Liver (tissue), 9 donors: ENCODE data around the gene PATJ. TPM values are rescaled to one million over a fixed set of nuclear protein-coding genes. Genes with fewer than 3 reads are reported as not detected.

Source experiments
- DNase-seq: peaks from one replicate; pipeline ENCODE4 v3.0.0-alpha.2; 2017; ENCODE audit warnings: low spot score
- H3K27ac ChIP-seq, 2 donors: one replicate each; pipeline ENCODE4 v1.7.0; 2013; ENCODE audit warnings: inconsistent platforms in 2 of 2, low read length in 2 of 2, control low read depth in 1 of 2, low read depth in 1 of 2, mild to moderate bottlenecking in 1 of 2
- H3K27me3 ChIP-seq, 4 donors: one replicate each; pipeline versions ENCODE4 v1.6.1 to v1.7.0; 2013; ENCODE audit warnings: low read length in 3 of 4, inconsistent platforms in 1 of 4, mild to moderate bottlenecking in 1 of 4, moderate library complexity in 1 of 4; ENCODE audit not compliant: control insufficient read depth in 4 of 4, insufficient read depth in 4 of 4
- H3K36me3 ChIP-seq, 4 donors: one replicate each; pipeline versions ENCODE4 v1.6.1 to v1.7.0; 2013; ENCODE audit warnings: low read length in 3 of 4, mild to moderate bottlenecking in 3 of 4, low read depth in 1 of 4, moderate library complexity in 1 of 4; ENCODE audit not compliant: control insufficient read depth in 4 of 4, insufficient read depth in 3 of 4
- H3K4me1 ChIP-seq, 4 donors: one replicate each; pipeline versions ENCODE4 v1.6.1 to v1.7.0; 2013; ENCODE audit warnings: low read length in 3 of 4, mild to moderate bottlenecking in 3 of 4, moderate library complexity in 1 of 4; ENCODE audit not compliant: control insufficient read depth in 4 of 4, insufficient read depth in 4 of 4
- H3K4me3 ChIP-seq, 3 donors: one replicate each; pipeline versions ENCODE4 v1.6.1 to v1.7.0; 2013; ENCODE audit warnings: low read length in 3 of 3, control low read depth in 1 of 3, low read depth in 1 of 3, mild to moderate bottlenecking in 1 of 3
- H3K9ac ChIP-seq, 2 donors: one replicate each; pipeline ENCODE4 v1.7.0; 2013; ENCODE audit warnings: low read length in 2 of 2, mild to moderate bottlenecking in 2 of 2, moderate library complexity in 2 of 2, control low read depth in 1 of 2, low read depth in 1 of 2
- H3K9me3 ChIP-seq, 4 donors: one replicate each; pipeline versions ENCODE4 v1.6.1 to v1.7.0; 2013; ENCODE audit warnings: low read length in 3 of 4; ENCODE audit not compliant: control insufficient read depth in 4 of 4
- EGR1 ChIP-seq, 2 donors: IDR thresholded peaks; 2 replicates each; pipeline ENCODE4 v1.6.1; 2016 to 2018; ENCODE audit warnings: antibody characterized with exemption in 2 of 2, low read depth in 2 of 2
- FOXA1 ChIP-seq: IDR thresholded peaks from 2 replicates; pipeline ENCODE4 v1.6.1; 2016; ENCODE audit warnings: antibody characterized with exemption
- FOXA2 ChIP-seq: IDR thresholded peaks from 2 replicates; pipeline ENCODE4 v1.6.1; 2016; ENCODE audit warnings: antibody characterized with exemption
- GABPA ChIP-seq, 2 donors: IDR thresholded peaks in 1 of 2; conservative IDR thresholded peaks in 1 of 2; 2 replicates each; pipeline ENCODE4 v1.6.1; 2016; ENCODE audit warnings: antibody characterized with exemption in 2 of 2, mild to moderate bottlenecking in 1 of 2, moderate library complexity in 1 of 2
- HNF4A ChIP-seq, 2 donors: conservative IDR thresholded peaks; 2 replicates each; pipeline ENCODE4 v1.6.1; 2016; ENCODE audit warnings: antibody characterized with exemption in 2 of 2, mild to moderate bottlenecking in 2 of 2
- HNF4G ChIP-seq: IDR thresholded peaks from 2 replicates; pipeline ENCODE4 v1.6.1; 2016; ENCODE audit warnings: antibody characterized with exemption
- JUND ChIP-seq, 2 donors: IDR thresholded peaks; 2 replicates each; pipeline ENCODE4 v1.6.1; 2016; ENCODE audit warnings: antibody characterized with exemption in 2 of 2
- NR2F2 ChIP-seq: IDR thresholded peaks from 2 replicates; pipeline ENCODE4 v1.6.1; 2016; ENCODE audit warnings: antibody characterized with exemption
- RAD21 ChIP-seq, 2 donors: IDR thresholded peaks; 2 replicates each; pipeline ENCODE4 v1.6.1; 2016; ENCODE audit warnings: antibody characterized with exemption in 2 of 2, mild to moderate bottlenecking in 2 of 2
- RXRA ChIP-seq, 2 donors: IDR thresholded peaks; 2 replicates each; pipeline ENCODE4 v1.6.1; 2017 to 2018; ENCODE audit warnings: antibody characterized with exemption in 2 of 2, mild to moderate bottlenecking in 1 of 2
- SP1 ChIP-seq: IDR thresholded peaks from 2 replicates; pipeline ENCODE4 v1.6.1; 2018; ENCODE audit warnings: antibody characterized with exemption, mild to moderate bottlenecking
- TAF1 ChIP-seq: conservative IDR thresholded peaks from 2 replicates; pipeline ENCODE4 v1.6.1; 2016; ENCODE audit warnings: antibody characterized with exemption, mild to moderate bottlenecking
- YY1 ChIP-seq: IDR thresholded peaks from 2 replicates; pipeline ENCODE4 v1.6.1; 2016; ENCODE audit warnings: antibody characterized with exemption, mild to moderate bottlenecking
- WGBS: extraction: QIAGEN DNeasy Blood & Tissue Kit; methylation state at CpG from one replicate; pipeline ENCODE4 v1.1.7; 2013; 5-methylcytosine and 5-hydroxymethylcytosine counted together
- polyA plus RNA-seq, 2 donors: library from polyadenylated mRNA; stranded (reverse) in 1 of 2; unstranded in 1 of 2; fragments of 200-250 nt in 1 of 2; fragments of >200 nt in 1 of 2; fragmentation: Nextera tagmentation in 1 of 2; extraction: Ambion mirVana in 1 of 2; gene quantifications; one replicate each; pipeline versions ENCODE4 v1.2.1 to v1.2.3, GENCODE V29; 2013 to 2015
- total RNA-seq, 2 donors: library from RNA; depleted of rRNA; stranded (reverse); fragments of >200 nt; gene quantifications; one replicate each; pipeline ENCODE4 v1.2.3, GENCODE V29; 2014
- TF ChIP-seq, protein P1 (sequence below): IDR thresholded peaks from 2 replicates; pipeline ENCODE4 v1.6.1; 2016; ENCODE audit warnings: antibody characterized with exemption
- TF ChIP-seq, protein P2 (sequence below): IDR thresholded peaks from 2 replicates; pipeline ENCODE4 v1.6.1; 2016; ENCODE audit warnings: antibody characterized with exemption
- TF ChIP-seq, protein P3 (sequence below): IDR thresholded peaks from 2 replicates; pipeline ENCODE4 v1.6.1; 2016; ENCODE audit warnings: antibody characterized with exemption, mild to moderate bottlenecking
- TF ChIP-seq, protein P4 (sequence below): IDR thresholded peaks from 2 replicates; pipeline ENCODE4 v1.6.1; 2016; ENCODE audit warnings: antibody characterized with exemption
- TF ChIP-seq, protein P5 (sequence below): fragments of 150-350 bp; IDR thresholded peaks from 2 replicates; pipeline ENCODE4 v1.5.1; 2017; ENCODE audit warnings: improper control_type of control experiment, low read depth, low read length; ENCODE audit not compliant: missing input control
- donor health status: healthy.
- donor health status: healthy.
- donor health status: healthy.
- donor health status: healthy.
- donor health status: healthy.

PATJ gene
- total and polyA plus RNA-seq, 4 donors, result 5.7 to 29.8 (median 9.0) TPM

DNA sequence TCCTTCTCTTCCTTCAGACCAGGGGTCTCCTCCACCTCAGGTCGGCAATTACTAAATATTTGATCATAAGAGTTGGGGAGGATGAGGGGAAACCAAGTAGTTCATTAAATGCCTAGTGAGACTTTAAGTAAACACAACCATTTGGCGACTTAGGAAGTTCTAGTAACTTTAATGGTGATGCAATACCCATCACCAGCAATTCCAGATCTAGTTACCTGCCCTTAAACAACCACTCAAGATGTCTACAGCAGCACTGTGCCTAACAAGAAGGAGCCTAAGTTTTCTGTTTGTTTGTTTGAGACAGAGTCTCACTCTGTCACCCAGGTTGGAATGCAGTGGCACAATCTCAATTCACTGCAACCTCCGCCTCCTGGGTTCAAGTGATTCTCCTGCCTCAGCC, 395.7 kb downstream of the PATJ start:
- WGBS, result 90% methylated on average over 3 of the region's 3 CpGs
- H3K4me1 ChIP-seq, result no peaks in the 10 kb centered on the region
- no peak overlapping the region for H3K4me3 ChIP-seq
- no peak for TF ChIP-seq JUND (IDR thresholded peaks at IDR 0.05)
- TF ChIP-seq NR2F2, result no peak
- no peak for TF ChIP-seq TAF1
- TF ChIP-seq, protein P1, sequence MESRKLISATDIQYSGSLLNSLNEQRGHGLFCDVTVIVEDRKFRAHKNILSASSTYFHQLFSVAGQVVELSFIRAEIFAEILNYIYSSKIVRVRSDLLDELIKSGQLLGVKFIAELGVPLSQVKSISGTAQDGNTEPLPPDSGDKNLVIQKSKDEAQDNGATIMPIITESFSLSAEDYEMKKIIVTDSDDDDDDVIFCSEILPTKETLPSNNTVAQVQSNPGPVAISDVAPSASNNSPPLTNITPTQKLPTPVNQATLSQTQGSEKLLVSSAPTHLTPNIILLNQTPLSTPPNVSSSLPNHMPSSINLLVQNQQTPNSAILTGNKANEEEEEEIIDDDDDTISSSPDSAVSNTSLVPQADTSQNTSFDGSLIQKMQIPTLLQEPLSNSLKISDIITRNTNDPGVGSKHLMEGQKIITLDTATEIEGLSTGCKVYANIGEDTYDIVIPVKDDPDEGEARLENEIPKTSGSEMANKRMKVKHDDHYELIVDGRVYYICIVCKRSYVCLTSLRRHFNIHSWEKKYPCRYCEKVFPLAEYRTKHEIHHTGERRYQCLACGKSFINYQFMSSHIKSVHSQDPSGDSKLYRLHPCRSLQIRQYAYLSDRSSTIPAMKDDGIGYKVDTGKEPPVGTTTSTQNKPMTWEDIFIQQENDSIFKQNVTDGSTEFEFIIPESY, result no peak
- TF ChIP-seq FOXA2, result no peak
- no peak for TF ChIP-seq RXRA (IDR thresholded peaks at IDR 0.05)
- TF ChIP-seq, protein P2, sequence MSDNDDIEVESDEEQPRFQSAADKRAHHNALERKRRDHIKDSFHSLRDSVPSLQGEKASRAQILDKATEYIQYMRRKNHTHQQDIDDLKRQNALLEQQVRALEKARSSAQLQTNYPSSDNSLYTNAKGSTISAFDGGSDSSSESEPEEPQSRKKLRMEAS, result no peak
- TF ChIP-seq SP1, result no peak
- DNase-seq, result no peak
- no peaks in the 10 kb centered on the region for H3K27me3 ChIP-seq
- H3K9ac ChIP-seq, result no peak overlapping the region
- peaks cover 0 to 4% (median 2%) of the 10 kb centered on the region in 4 donors for H3K36me3 ChIP-seq
- H3K27ac ChIP-seq, result no peak overlapping the region
- no peaks in the 10 kb centered on the region for H3K9me3 ChIP-seq

DNA sequence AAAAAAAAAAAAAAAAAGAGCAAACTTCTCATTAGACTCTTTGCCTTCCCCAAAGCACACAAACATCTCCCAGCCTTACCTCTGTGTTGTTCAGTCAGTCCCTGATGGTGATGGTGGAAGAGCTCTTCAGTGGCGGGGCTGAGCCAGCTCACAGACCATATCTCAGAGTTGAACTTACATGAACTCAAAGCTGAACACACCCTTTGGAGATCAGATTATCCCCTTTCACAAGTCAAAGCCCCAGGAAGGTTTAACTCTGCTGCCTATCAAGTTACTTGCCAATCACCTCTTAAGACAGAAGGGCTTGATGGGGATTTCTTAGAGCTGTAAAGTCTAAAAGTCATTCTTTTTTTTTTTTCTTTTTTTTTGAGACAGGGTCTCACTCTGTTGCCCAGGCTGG, 397.1 kb downstream of the PATJ start:
- no peaks in the 10 kb centered on the region for H3K4me1 ChIP-seq
- no peaks in the 10 kb centered on the region for H3K9me3 ChIP-seq
- H3K36me3 ChIP-seq, result peaks cover 0 to 4% (median 2%) of the 10 kb centered on the region in 4 donors
- no peak overlapping the region for H3K4me3 ChIP-seq
- TF ChIP-seq JUND (IDR thresholded peaks at IDR 0.05) (no peak), HNF4G (no peak), NR2F2 (no peak), YY1 (no peak), EGR1 (IDR thresholded peaks at IDR 0.05; ENCODE audit: low read depth in 2 of 2) (no peak), FOXA2 (no peak), TAF1 (no peak), RXRA (IDR thresholded peaks at IDR 0.05) (no peak), HNF4A (conservative IDR thresholded peaks at IDR 0.05) (no peak), FOXA1 (no peak), SP1 (no peak), RAD21 (IDR thresholded peaks at IDR 0.05) (no peak), GABPA (IDR thresholded peaks at IDR 0.05 in 1 of 2, conservative IDR thresholded peaks at IDR 0.05 in 1 of 2) (no peak)
- TF ChIP-seq, protein P3, sequence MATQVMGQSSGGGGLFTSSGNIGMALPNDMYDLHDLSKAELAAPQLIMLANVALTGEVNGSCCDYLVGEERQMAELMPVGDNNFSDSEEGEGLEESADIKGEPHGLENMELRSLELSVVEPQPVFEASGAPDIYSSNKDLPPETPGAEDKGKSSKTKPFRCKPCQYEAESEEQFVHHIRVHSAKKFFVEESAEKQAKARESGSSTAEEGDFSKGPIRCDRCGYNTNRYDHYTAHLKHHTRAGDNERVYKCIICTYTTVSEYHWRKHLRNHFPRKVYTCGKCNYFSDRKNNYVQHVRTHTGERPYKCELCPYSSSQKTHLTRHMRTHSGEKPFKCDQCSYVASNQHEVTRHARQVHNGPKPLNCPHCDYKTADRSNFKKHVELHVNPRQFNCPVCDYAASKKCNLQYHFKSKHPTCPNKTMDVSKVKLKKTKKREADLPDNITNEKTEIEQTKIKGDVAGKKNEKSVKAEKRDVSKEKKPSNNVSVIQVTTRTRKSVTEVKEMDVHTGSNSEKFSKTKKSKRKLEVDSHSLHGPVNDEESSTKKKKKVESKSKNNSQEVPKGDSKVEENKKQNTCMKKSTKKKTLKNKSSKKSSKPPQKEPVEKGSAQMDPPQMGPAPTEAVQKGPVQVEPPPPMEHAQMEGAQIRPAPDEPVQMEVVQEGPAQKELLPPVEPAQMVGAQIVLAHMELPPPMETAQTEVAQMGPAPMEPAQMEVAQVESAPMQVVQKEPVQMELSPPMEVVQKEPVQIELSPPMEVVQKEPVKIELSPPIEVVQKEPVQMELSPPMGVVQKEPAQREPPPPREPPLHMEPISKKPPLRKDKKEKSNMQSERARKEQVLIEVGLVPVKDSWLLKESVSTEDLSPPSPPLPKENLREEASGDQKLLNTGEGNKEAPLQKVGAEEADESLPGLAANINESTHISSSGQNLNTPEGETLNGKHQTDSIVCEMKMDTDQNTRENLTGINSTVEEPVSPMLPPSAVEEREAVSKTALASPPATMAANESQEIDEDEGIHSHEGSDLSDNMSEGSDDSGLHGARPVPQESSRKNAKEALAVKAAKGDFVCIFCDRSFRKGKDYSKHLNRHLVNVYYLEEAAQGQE, result no peak
- TF ChIP-seq, protein P1, result no peak
- TF ChIP-seq, protein P2, result no peak
- TF ChIP-seq, protein P4, sequence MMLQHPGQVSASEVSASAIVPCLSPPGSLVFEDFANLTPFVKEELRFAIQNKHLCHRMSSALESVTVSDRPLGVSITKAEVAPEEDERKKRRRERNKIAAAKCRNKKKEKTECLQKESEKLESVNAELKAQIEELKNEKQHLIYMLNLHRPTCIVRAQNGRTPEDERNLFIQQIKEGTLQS, result no peak
- TF ChIP-seq, protein P5, sequence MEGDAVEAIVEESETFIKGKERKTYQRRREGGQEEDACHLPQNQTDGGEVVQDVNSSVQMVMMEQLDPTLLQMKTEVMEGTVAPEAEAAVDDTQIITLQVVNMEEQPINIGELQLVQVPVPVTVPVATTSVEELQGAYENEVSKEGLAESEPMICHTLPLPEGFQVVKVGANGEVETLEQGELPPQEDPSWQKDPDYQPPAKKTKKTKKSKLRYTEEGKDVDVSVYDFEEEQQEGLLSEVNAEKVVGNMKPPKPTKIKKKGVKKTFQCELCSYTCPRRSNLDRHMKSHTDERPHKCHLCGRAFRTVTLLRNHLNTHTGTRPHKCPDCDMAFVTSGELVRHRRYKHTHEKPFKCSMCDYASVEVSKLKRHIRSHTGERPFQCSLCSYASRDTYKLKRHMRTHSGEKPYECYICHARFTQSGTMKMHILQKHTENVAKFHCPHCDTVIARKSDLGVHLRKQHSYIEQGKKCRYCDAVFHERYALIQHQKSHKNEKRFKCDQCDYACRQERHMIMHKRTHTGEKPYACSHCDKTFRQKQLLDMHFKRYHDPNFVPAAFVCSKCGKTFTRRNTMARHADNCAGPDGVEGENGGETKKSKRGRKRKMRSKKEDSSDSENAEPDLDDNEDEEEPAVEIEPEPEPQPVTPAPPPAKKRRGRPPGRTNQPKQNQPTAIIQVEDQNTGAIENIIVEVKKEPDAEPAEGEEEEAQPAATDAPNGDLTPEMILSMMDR, result no peak
- no peak overlapping the region for H3K9ac ChIP-seq
- H3K27me3 ChIP-seq, result no peaks in the 10 kb centered on the region
- no peak overlapping the region for H3K27ac ChIP-seq
- no peak for DNase-seq
- 100% methylated on average over 1 of the region's 1 CpG for WGBS
